ENCODE data around the gene PLXND1. TPM values are rescaled to one million over a fixed set of nuclear protein-coding genes. Genes with fewer than 3 reads are reported as not detected.

The PLXND1 gene
- polyA plus RNA-seq, 1 donor from 2014 or later, result 0.05 TPM

- H3K9me3 ChIP-seq (ENCODE audit: low read length), result no peaks in the 10 kb centered on the region
- no peaks in the 10 kb centered on the region for H3K36me3 ChIP-seq (ENCODE audit: insufficient read depth, low read length)
- no peaks in the 10 kb centered on the region for H3K9me2 ChIP-seq (ENCODE audit: insufficient read depth, low read length)
- no peak overlapping the region for H3K4me3 ChIP-seq (ENCODE audit: low read length)
- no peak for TF ChIP-seq TAF1 (IDR thresholded peaks at IDR 0.05; ENCODE audit: low read depth)
- no peak for TF ChIP-seq EP300 (conservative IDR thresholded peaks at IDR 0.05; ENCODE audit: poor library complexity, severe bottlenecking)
- TF ChIP-seq RAD21 (conservative IDR thresholded peaks at IDR 0.05), result no peak
- TF ChIP-seq EZH2 (IDR thresholded peaks at IDR 0.05; ENCODE audit: borderline replicate concordance, insufficient read depth, low read length, poor library complexity, severe bottlenecking), result no peak
- TF ChIP-seq MXI1 (conservative IDR thresholded peaks at IDR 0.05; ENCODE audit: poor library complexity, severe bottlenecking), result no peak
- TF ChIP-seq SMC3 (conservative IDR thresholded peaks at IDR 0.05; ENCODE audit: poor library complexity), result no peak
- TF ChIP-seq CTCF (IDR thresholded peaks at IDR 0.05; ENCODE audit: poor library complexity, severe bottlenecking), result no peak
- no peak for TF ChIP-seq REST (IDR thresholded peaks at IDR 0.05; ENCODE audit: borderline replicate concordance)
- no peak for TF ChIP-seq POLR2AphosphoS5 (IDR thresholded peaks at IDR 0.05)
- no peaks in the 10 kb centered on the region for H3F3A ChIP-seq (ENCODE audit: insufficient read depth, low read length, poor library complexity, severe bottlenecking)
- no peak overlapping the region for H3K4me2 ChIP-seq (ENCODE audit: low read length)
- no peaks in the 10 kb centered on the region for H3K79me2 ChIP-seq (replicated peaks; ENCODE audit: insufficient read depth, low read length)
- no peak overlapping the region for H3K9ac ChIP-seq (ENCODE audit: low read length)
- H4K20me1 ChIP-seq (ENCODE audit: insufficient read depth), result no peaks in the 10 kb centered on the region
- H3K27ac ChIP-seq (ENCODE audit: low read length), result no peak overlapping the region
- no peak overlapping the region for H2AFZ ChIP-seq (ENCODE audit: low read depth, low read length)
- no peaks in the 10 kb centered on the region for H3K27me3 ChIP-seq (ENCODE audit: insufficient read depth, low read depth, low read length)
Measured at GRCh38 chr3:129560269-129560787, 46.1 kb downstream of the PLXND1 start.

GRCh38 chr3:129559565-129560079 lies 46.9 kb downstream of the PLXND1 start:
- no peaks in the 10 kb centered on the region for H3F3A ChIP-seq (ENCODE audit: insufficient read depth, low read length, poor library complexity, severe bottlenecking)
- TF ChIP-seq POLR2AphosphoS5 (IDR thresholded peaks at IDR 0.05) (no peak), MXI1 (conservative IDR thresholded peaks at IDR 0.05; ENCODE audit: poor library complexity, severe bottlenecking) (no peak), TAF1 (IDR thresholded peaks at IDR 0.05; ENCODE audit: low read depth) (no peak), EZH2 (IDR thresholded peaks at IDR 0.05; ENCODE audit: borderline replicate concordance, insufficient read depth, low read length, poor library complexity, severe bottlenecking) (no peak), RAD21 (conservative IDR thresholded peaks at IDR 0.05) (no peak)
- H3K27me3 ChIP-seq (ENCODE audit: insufficient read depth, low read depth, low read length), result no peaks in the 10 kb centered on the region
- no peak overlapping the region for H3K4me2 ChIP-seq (ENCODE audit: low read length)
- no peaks in the 10 kb centered on the region for H3K9me3 ChIP-seq (ENCODE audit: low read length)
- H3K9me2 ChIP-seq (ENCODE audit: insufficient read depth, low read length), result no peaks in the 10 kb centered on the region
- H3K9ac ChIP-seq (ENCODE audit: low read length), result no peak overlapping the region
- H3K4me3 ChIP-seq (ENCODE audit: low read length), result no peak overlapping the region
- no peaks in the 10 kb centered on the region for H3K36me3 ChIP-seq (ENCODE audit: insufficient read depth, low read length)
- H3K79me2 ChIP-seq (replicated peaks; ENCODE audit: insufficient read depth, low read length), result no peaks in the 10 kb centered on the region
- no peaks in the 10 kb centered on the region for H4K20me1 ChIP-seq (ENCODE audit: insufficient read depth)
- H3K27ac ChIP-seq (ENCODE audit: low read length), result no peak overlapping the region
- H2AFZ ChIP-seq (ENCODE audit: low read depth, low read length), result no peak overlapping the region
